ENCODE measurements around the gene NKX3-2. TPM values are rescaled to one million over a fixed set of nuclear protein-coding genes. Genes with fewer than 3 reads are reported as not detected.

The NKX3-2 gene
- total and polyA plus RNA-seq, 10 of the 15 experiments (the other 5 are each of a cell fraction or from before 2014, with no cell fraction given) = not detected

- Histone ChIP-seq H3K4me3 (no peak overlapping the region), H3K4me1 (ENCODE audit: control insufficient read depth, insufficient read depth, low read length) (no peaks in the 10 kb centered on the region), H3K79me2 (ENCODE audit: control insufficient read depth, insufficient read depth, low read length) (no peaks in the 10 kb centered on the region), H3K27me3 (replicated peaks in 1 of 2; ENCODE audit: control insufficient read depth in 2 of 2, insufficient read depth in 2 of 2, low read length in 1 of 2) (no peaks in the 10 kb centered on the region), H3K36me3 (ENCODE audit: control insufficient read depth in 2 of 2, insufficient read depth in 2 of 2, low read length in 1 of 2) (peaks cover 0 to 4% of the 10 kb centered on the region in 2 experiments; a peak in 1 of 4 replicates), H3K4me2 (ENCODE audit: control insufficient read depth, insufficient read depth) (no peak overlapping the region), H3K9me3 (replicated peaks; ENCODE audit: control insufficient read depth, insufficient read depth, low read length) (no peaks in the 10 kb centered on the region), H3K9ac (ENCODE audit: control insufficient read depth, insufficient read depth, low read length) (no peak overlapping the region), H2AFZ (ENCODE audit: control insufficient read depth, low read depth, low read length) (no peak overlapping the region), H4K20me1 (ENCODE audit: control insufficient read depth, insufficient read depth) (no peaks in the 10 kb centered on the region), H3K27ac (ENCODE audit: control insufficient read depth, insufficient read depth) (no peak overlapping the region)
- TF ChIP-seq EED (IDR thresholded peaks at IDR 0.05; ENCODE audit: low read depth) (no peak), HDGF (IDR thresholded peaks at IDR 0.05) (no peak), SMC3 (IDR thresholded peaks at IDR 0.05; ENCODE audit: borderline replicate concordance, low read length) (no peak), ATF7 (IDR thresholded peaks at IDR 0.05; ENCODE audit: low read depth) (no peak), NR2F1 (conservative IDR thresholded peaks at IDR 0.05) (no peak), ZSCAN29 (IDR thresholded peaks at IDR 0.05) (no peak), ZNF687 (IDR thresholded peaks at IDR 0.05) (no peak), KDM1A (IDR thresholded peaks at IDR 0.05; ENCODE audit: borderline replicate concordance) (no peak), MYB (IDR thresholded peaks at IDR 0.05; ENCODE audit: borderline replicate concordance, low read depth, low read length) (no peak), PAX8 (IDR thresholded peaks at IDR 0.05) (no peak)
- FAIRE-seq (no peak), ATAC-seq (no peak), DNase-seq (ENCODE audit: low read depth, low spot score) (no peak)
- in situ Hi-C loops (cut with MboI) (no loop called here), intact Hi-C loops (cut with micrococcal nuclease; ENCODE audit: unreplicated experiment) (no loop called here)
- RAD21 ChIA-PET (ENCODE audit: unreplicated experiment) = no interaction called here
- 88% methylated on average over 1 of the region's 1 CpG for WGBS (ENCODE audit: insufficient coverage, insufficient replicate concordance, low lambda C conversion rate, missing lambda C conversion rate)
- POLR2A ChIA-PET = no interaction called here
- BruUV-seq (replicated peaks) = no TSS peak
- SMC1A ChIA-PET (ENCODE audit: uncharacterized antibody, unreplicated experiment) = interaction anchor here (1.1 to 1.5 kb wide), 2 partner anchors 10 to 56 kb away, joined by 3 to 5 read pairs; no protein-coding TSS in a partner anchor
- CTCF ChIA-PET = interaction anchor here (0.7 to 1.9 kb wide), 6 partner anchors 9 to 710 kb away, joined by 3 to 7 read pairs (median 3); no protein-coding TSS in a partner anchor
Measured at GRCh38 chr4:13562876-13563275, 18.6 kb upstream of the NKX3-2 start.
